ENCODE data around the gene MBD3L4. TPM values are rescaled to one million over a fixed set of nuclear protein-coding genes. Genes with fewer than 3 reads are reported as not detected.

MBD3L4 gene
- total RNA-seq, 4 donors from 2014 or later = not detected

- DNase-seq (ENCODE audit: low spot score) (no peak), ATAC-seq (ENCODE audit: low FRiP score) (no peak)
- TF ChIP-seq CTCF (IDR thresholded peaks at IDR 0.05) = no peak
These were observed 32.1 kb downstream of the MBD3L4 start for GRCh38 chr19:7007859-7008258.

- DNase-seq (ENCODE audit: low spot score) (no peak), ATAC-seq (ENCODE audit: low FRiP score) (no peak)
- TF ChIP-seq CTCF (IDR thresholded peaks at IDR 0.05) = no peak
These were observed 33.8 kb downstream of the MBD3L4 start for GRCh38 chr19:7006135-7006704.

GRCh38 chr19:7004313-7004931, 35.6 kb downstream of the MBD3L4 start:
- no peak for TF ChIP-seq CTCF (IDR thresholded peaks at IDR 0.05)
- ATAC-seq (ENCODE audit: low FRiP score) (no peak), DNase-seq (ENCODE audit: low spot score) (no peak)

GRCh38 chr19:7000816-7001215, 39.2 kb downstream of the MBD3L4 start:
- no peak for DNase-seq (ENCODE audit: low spot score)
- no peak for TF ChIP-seq CTCF (IDR thresholded peaks at IDR 0.05)

GRCh38 chr19:7000333-7000732, 39.6 kb downstream of the MBD3L4 start:
- no peak for TF ChIP-seq CTCF (IDR thresholded peaks at IDR 0.05)
- ATAC-seq (ENCODE audit: low FRiP score) (no peak), DNase-seq (ENCODE audit: low spot score) (no peak)

More at GRCh38 chr19:7000816-7001215, 39.2 kb downstream of the MBD3L4 start:
- ATAC-seq (ENCODE audit: low FRiP score) = no peak

- DNase-seq (ENCODE audit: low spot score) (no peak), ATAC-seq (ENCODE audit: low FRiP score) (no peak)
- no peak for TF ChIP-seq CTCF (IDR thresholded peaks at IDR 0.05)
These were observed 40.0 kb downstream of the MBD3L4 start for GRCh38 chr19:6999933-7000332.

Measured in omental fat pad (tissue), 4 donors.